Daoy (cell line): ENCODE results near the gene AKT1S1. TPM values are rescaled to one million over a fixed set of nuclear protein-coding genes. Genes with fewer than 3 reads are reported as not detected.
"Not testable (repeated sequence)": the region's sequence is repeated elsewhere in the genome, so short reads cannot be mapped to it uniquely, and the experiment has no call there.

Source experiments
- DNase-seq: peaks from one replicate; pipeline ENCODE4 v3.0.0-alpha.2; 2015; ENCODE audit warnings: low read depth
- total RNA-seq: library from RNA; depleted of rRNA; stranded (reverse); fragments of >200 nt; shearing (Covaris generic); gene quantifications from 2 replicates; pipeline ENCODE4 v1.2.3, GENCODE V29; 2014; rRNA removed

Gene AKT1S1
- 9.6 and 10.5 TPM in 2 replicates for total RNA-seq

DNA sequence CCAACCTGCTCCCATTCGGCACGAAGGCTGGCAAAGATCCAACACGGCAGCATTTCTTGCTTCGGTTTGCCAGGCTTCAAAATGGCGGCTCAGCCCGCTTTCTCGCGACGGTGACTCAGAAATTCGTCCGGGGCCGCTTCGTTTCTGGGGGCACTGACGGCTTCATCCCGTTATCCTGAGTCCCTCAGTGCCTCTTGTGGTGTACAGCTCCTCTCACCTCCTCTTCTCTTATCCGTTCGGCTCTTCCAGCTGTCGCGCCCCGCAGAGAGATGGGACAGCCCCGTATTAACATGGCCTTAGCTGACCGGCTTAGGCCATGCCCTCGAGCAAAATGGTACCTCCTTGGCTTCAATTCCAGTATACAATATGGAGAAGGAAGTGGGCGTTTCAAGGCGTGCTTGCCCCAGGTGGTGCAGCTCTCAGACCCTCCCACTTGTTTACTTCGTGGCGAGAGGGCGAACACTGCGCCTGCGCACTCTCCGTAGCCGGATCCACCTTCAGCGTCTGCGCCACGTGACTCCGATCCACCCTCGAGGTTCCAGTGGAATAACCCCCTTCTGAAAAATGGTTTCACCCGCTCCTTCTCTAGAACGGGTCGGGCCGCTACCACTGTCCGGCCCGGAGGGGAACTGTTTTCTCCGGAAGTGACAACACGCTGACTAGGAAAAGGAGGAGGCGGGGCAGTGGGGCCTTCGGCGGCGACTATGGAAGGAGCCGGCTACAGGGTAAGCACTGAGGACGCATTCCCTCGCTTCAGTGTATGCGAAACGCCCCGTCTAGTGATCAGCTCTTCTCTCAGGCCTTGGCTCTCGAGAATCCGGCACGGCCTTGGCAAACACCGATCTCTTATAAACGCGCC is at the start of gene AKT1S1, which contains the start of gene TBC1D17:
Gene AKT1S1 (minus strand): TSS at position 336 of the 859 bp plus-strand sequence. CDS start 4,060 bp downstream, outside the sequence.
Gene TBC1D17 (plus strand): TSS at position 683 of the 859 bp plus-strand sequence. CDS start 22 bp downstream, at position 705.
- DNase-seq = peak; percentile 100

- DNase-seq = no peak
These were observed 49.4 kb upstream of the AKT1S1 start for GRCh38 chr19:49926515-49926914.

GRCh38 chr19:49925486-49925885 is 48.3 kb upstream of the AKT1S1 start:
- no peak for DNase-seq

DNA sequence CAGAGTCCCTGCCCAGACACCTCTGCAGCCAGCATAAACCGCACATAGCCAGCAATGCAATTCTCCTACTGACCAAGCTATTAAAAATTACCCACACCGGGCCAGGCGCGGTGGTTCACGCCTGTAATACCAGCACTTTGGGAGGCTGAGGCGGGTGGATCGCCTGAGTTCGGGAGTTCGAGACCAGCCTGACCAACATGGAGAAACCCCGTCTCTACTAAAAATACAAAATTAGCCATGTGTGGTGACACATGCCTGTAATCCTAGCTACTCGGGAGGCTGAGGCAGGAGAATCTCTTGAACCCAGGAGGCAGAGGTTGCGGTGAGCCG is 47.7 kb upstream of the AKT1S1 start:
- DNase-seq = not testable (repeated sequence)

DNA sequence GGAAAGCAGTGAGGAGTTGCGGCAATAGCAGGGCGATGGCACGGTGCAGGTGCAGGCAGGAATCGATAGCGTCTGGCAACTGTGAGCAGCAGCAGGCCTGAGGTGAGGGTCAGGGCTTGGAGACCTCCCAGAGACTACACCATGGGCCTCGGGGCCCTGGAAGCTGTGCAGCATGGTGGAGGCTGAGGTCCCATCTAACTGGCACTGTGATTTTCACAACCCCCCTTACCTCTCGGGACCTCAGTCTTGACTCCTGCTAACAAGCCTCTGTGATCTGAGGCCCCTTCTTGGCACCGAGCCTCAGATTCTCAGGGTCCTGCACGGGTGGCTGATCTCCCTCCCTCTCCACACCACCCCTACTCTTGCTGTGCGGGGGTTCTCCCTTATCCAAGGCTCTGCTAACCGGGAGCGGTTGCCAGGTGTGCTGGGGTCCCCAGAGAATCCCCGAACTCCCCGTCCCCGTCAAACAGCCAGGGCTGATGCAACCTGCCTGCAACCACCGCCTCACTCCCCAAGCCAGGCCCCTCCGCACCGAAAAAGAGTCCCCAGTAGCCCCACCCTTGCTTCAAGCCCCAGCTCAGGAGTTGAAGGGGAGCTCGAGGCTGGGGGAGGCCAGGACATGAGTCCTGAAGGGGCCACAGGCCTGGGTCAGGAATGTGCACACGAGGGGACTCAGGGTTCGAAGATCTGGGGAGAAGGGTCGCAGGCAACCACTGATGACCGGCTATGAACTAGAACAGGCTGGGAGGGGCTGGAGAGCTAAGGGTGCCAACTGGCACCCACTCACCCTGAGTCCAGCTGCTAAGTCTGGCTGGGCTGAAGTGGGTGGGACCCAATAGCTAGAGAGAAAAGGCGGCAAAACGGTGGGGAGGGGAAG is 47.1 kb upstream of the AKT1S1 start:
- no peak for DNase-seq

- no peak for DNase-seq
These were observed 46.2 kb upstream of the AKT1S1 start for GRCh38 chr19:49923055-49924003.

DNA sequence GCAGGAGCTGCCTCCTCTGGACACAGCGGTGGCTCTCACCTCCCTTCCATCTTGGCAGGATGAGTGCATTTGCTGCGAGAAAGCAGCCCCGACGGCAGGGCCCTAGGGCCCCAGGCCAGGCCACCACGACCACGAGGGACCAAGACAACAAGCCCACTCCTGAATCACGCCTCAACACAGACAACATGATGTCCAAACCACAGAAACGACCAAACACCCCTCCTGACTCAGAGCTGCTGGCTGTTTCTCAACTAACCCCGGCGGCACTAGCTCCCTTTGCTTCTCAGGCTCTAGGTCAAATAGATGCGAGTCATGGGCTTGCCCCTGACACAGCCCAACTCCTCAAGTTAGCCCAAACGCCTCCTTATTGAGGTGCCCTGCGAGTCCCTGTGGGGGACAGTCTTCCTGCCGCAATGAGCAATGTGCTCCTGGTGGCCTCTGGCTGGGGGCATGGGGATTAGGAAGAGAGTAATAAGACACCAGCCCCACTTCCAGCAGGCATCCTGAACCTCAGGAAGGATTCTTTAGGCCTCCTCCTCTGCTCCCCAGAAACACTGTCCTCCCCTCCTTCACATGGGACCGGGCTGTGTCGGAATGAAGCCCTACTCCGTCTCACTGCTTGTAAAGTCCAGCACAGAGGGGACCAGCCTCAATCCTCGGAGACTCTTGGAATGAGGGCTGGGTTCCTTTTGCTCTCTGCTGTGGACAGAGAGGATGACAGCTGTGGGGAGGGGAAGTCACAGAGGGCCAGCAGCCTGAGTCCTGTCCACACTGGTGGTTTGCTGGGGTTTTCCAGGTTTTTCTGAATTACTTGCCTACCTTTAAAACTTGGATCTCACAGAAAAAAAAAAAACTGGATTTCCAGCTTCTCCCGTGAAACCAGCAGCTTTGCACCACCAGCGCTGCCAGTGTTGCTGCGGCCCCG is 45.0 kb upstream of the AKT1S1 start:
- DNase-seq = no peak

DNA sequence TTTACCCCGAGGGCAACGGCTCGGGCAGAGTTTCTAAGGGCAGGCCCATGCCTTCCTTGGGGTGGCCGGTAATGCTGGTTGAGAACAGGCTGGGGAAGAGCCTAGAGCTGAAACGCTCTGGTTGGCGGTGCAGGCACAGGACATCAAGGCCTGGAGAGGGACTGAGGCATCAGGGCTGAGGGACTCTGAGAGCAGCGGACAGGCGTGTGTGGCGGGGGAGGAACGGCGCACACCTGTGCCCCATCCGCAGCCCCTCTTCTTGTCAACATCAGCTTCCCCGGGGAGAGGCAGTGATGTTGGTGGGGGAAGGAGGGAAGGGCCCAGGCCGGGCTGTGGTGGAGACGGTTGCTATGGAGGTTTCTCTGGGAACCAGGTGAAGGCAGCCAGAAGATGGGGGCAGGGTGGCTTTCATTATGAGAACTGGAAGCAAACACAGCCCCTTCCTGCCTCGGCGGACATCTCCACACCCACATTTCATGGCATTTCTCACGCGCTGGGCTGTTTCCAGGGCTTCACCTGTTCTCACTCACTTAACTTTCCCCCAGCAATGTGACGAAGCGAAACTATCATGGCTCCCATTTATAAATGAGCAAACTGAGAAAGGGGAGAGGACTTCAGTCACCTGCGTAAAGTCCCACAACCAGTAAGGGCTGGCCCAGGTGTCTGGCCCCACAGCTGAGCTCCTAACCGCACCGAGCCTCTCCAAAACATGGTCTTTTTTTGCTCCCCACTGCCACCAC is 43.6 kb upstream of the AKT1S1 start:
- DNase-seq = no peak

GRCh38 chr19:49918089-49918488 is 40.9 kb upstream of the AKT1S1 start:
- no peak for DNase-seq

DNA sequence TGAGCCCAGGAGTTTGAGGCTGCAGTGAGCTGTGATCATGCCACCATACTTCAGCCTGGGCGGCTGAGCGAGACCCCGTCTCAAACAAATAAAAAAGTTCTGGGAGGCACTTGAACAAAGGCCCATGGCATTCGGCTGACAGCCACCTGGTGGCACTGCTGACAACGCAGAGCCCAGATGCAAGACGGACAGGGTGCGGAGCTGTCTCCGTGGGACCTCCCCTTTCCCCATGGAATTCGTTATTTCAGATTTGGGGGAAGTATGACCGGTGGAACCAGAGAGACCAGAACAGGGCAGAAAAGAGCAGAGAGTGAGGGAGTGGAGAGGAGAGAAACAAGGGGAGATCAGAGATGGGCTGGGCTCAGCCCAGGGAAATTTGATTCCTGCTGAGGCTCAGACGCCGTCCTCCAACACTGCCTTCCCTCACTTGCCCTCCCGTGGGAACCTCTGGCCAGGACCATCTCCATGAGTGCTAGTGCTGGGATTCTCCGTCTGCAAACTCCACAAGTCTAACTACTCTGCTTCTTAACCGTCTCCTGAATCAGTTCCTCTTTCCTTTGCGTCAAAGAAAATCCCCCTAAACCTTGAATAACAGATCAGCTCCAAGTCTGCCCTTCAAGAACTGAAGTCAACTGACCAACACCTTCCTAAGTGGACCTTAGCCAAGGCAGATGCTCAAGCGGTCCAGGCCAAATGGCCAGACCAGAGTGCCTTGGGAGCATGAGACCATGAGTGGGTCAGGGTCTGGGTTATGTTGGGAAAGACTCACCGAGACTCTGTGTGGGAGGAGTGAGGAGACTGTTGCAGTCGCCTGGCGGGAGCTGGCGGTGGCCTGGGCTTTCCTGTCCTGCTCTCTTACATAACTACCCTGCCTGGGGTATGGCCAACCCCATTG is 39.9 kb upstream of the AKT1S1 start:
- no peak for DNase-seq

DNA sequence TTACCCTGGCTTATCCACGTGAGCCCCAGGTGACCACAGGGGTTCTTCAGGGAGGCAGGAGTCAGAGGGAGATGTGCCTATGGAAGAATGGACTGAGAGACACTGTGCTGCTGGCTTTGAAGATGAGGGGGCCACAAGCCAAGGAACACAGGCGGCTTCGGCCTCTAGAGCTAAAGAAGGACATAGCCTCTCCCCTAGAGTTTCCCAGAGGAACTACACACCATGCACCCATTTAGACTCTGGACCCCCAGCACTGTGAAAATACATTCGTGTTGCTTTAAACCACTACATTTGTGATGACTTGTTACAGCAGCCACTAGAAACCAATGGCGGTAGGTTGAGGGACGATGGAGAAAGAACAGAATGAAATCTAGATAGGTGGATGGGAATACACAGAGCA is 38.1 kb upstream of the AKT1S1 start:
- DNase-seq = no peak

- DNase-seq = no peak
These were observed 36.6 kb upstream of the AKT1S1 start for GRCh38 chr19:49913720-49914119.

GRCh38 chr19:49912965-49913685 is 36.0 kb upstream of the AKT1S1 start:
- DNase-seq = no peak

- no peak for DNase-seq
These were observed 34.4 kb upstream of the AKT1S1 start for GRCh38 chr19:49911381-49912145.

DNA sequence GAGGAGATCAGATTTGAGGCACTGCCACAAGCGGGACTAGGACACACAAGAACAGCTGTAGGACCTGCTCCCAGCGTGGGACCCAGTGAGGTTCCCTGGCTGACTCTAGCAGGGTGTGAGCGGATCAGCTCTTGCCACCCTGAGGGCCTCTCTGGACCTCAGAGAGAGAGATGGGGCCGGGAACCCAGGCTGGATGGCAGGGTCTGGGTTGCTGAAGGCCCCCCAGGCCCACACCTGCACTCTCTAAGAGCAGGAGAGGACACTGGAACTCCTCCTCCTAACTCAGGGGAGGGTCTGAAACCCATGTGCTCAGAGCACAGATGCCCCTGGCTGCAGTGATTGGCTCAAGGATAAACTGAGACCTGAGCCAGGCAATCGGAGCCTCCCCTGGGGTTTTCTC is 33.0 kb upstream of the AKT1S1 start:
- DNase-seq = no peak

GRCh38 chr19:49908480-49909420 is 31.6 kb upstream of the AKT1S1 start:
- no peak for DNase-seq
